CD14-positive monocyte (primary cell): ENCODE data around the gene CSTPP1. TPM values are rescaled to one million over a fixed set of nuclear protein-coding genes. Genes with fewer than 3 reads are reported as not detected.

ENCODE experiments used
- DNase-seq, 3 donors: peaks; one replicate each; pipeline ENCODE4 v3.0.0-alpha.2; 2011 to 2022
- H2AFZ ChIP-seq: 2 replicates; pipeline ENCODE4 v1.6.0; 2012; ENCODE audit warnings: mild to moderate bottlenecking, low read depth, low read length, inconsistent platforms; ENCODE audit not compliant: insufficient read depth, poor library complexity, severe bottlenecking
- H3K27ac ChIP-seq, 2 donors: 1 replicate in 1 of 2; 2 replicates in 1 of 2; pipeline ENCODE4 v1.5.1; 2012 to 2013; ENCODE audit warnings: low read length in 2 of 2, control low read depth in 1 of 2, inconsistent platforms in 1 of 2, low read depth in 1 of 2, mild to moderate bottlenecking in 1 of 2
- H3K27me3 ChIP-seq, 2 donors: one replicate each; pipeline versions ENCODE4 v1.6.0 to v1.6.1; 2011 to 2013; ENCODE audit warnings: low read length in 2 of 2; ENCODE audit not compliant: control insufficient read depth in 2 of 2, insufficient read depth in 2 of 2
- H3K36me3 ChIP-seq, 2 donors: replicated peaks in 1 of 2; 1 replicate in 1 of 2; 2 replicates in 1 of 2; pipeline versions ENCODE4 v1.5.1 to v1.6.1; 2012 to 2013; ENCODE audit warnings: low read length in 2 of 2, control low read depth in 1 of 2, inconsistent platforms in 1 of 2, mild to moderate bottlenecking in 1 of 2; ENCODE audit not compliant: insufficient read depth in 2 of 2, control insufficient read depth in 1 of 2
- H3K4me1 ChIP-seq, 2 donors: 1 replicate in 1 of 2; 2 replicates in 1 of 2; pipeline versions ENCODE4 v1.5.1 to v1.6.1; 2012 to 2013; ENCODE audit warnings: low read length in 2 of 2, control low read depth in 1 of 2, inconsistent platforms in 1 of 2, mild to moderate bottlenecking in 1 of 2, moderate library complexity in 1 of 2; ENCODE audit not compliant: insufficient read depth in 2 of 2, control insufficient read depth in 1 of 2
- H3K4me2 ChIP-seq: replicated peaks from 2 replicates; pipeline ENCODE3; 2012; ENCODE audit warnings: low read length, moderate library complexity, mild to moderate bottlenecking; ENCODE audit not compliant: poor library complexity, severe bottlenecking; ENCODE audit errors: extremely low read depth
- H3K4me3 ChIP-seq, 3 experiments: fragments of 200-600 bp in 1 of 3; sonication (generic) in 1 of 3; replicated peaks in 1 of 3; 1 replicate in 2 of 3; 2 replicates in 1 of 3; pipeline ENCODE4 v1.5.1; 2011 to 2013; ENCODE audit warnings: low read length in 3 of 3, mild to moderate bottlenecking in 3 of 3, control low read depth in 2 of 3, low read depth in 2 of 3, inconsistent platforms in 1 of 3, moderate library complexity in 1 of 3
- H3K79me2 ChIP-seq: 2 replicates; pipeline ENCODE4 v1.6.0; 2012; ENCODE audit warnings: mild to moderate bottlenecking, control low read depth, inconsistent platforms, low read length, moderate library complexity; ENCODE audit not compliant: insufficient read depth
- H3K9ac ChIP-seq: 2 replicates; pipeline ENCODE4 v1.6.0; 2017; ENCODE audit warnings: low read length, mild to moderate bottlenecking; ENCODE audit not compliant: insufficient read depth, poor library complexity, severe bottlenecking
- H3K9me3 ChIP-seq, 2 donors: replicated peaks in 1 of 2; 1 replicate in 1 of 2; 2 replicates in 1 of 2; pipeline versions ENCODE4 v1.5.1 to v1.6.1; 2012 to 2013; ENCODE audit warnings: low read length in 2 of 2, control low read depth in 1 of 2; ENCODE audit not compliant: control insufficient read depth in 1 of 2, insufficient read depth in 1 of 2
- H4K20me1 ChIP-seq: 2 replicates; pipeline ENCODE4 v1.6.0; 2012; ENCODE audit warnings: mild to moderate bottlenecking, low read length, control low read depth, moderate library complexity; ENCODE audit not compliant: insufficient read depth
- H3K27ac Mint-ChIP-seq, 7 donors: one replicate each; pipeline ENCODE4 v1.8.0; 2020; ENCODE audit warnings: mild to moderate bottlenecking in 7 of 7, mixed read lengths in 7 of 7, moderate library complexity in 6 of 7, inconsistent platforms in 2 of 7
- H3K27me3 Mint-ChIP-seq, 3 donors: one replicate each; pipeline ENCODE4 v1.8.0; 2021 to 2022; ENCODE audit warnings: low read depth in 3 of 3, mild to moderate bottlenecking in 3 of 3, mixed read lengths in 3 of 3, moderate library complexity in 3 of 3, inconsistent platforms in 1 of 3
- H3K36me3 Mint-ChIP-seq, 2 donors: one replicate each; pipeline ENCODE4 v1.8.0; 2020; ENCODE audit warnings: mixed read lengths in 2 of 2, inconsistent platforms in 1 of 2, mild to moderate bottlenecking in 1 of 2
- H3K4me1 Mint-ChIP-seq: one replicate; pipeline ENCODE4 v1.8.0; 2020; ENCODE audit warnings: mild to moderate bottlenecking, mixed read lengths
- H3K4me3 Mint-ChIP-seq, 2 donors: one replicate each; pipeline ENCODE4 v1.8.0; 2020; ENCODE audit warnings: mild to moderate bottlenecking in 2 of 2, mixed read lengths in 2 of 2, moderate library complexity in 1 of 2
- H3K9me3 Mint-ChIP-seq, 7 donors: one replicate each; pipeline ENCODE4 v1.8.0; 2020 to 2022; ENCODE audit warnings: mixed read lengths in 7 of 7, mild to moderate bottlenecking in 6 of 7, moderate library complexity in 6 of 7, inconsistent platforms in 2 of 7
- CTCF ChIP-seq: fragments of 200-600 bp; IDR thresholded peaks from one replicate; pipeline ENCODE4 v1.8.0; 2022; ENCODE audit warnings: antibody characterized with exemption, mild to moderate bottlenecking
- WGBS: methylation state at CpG from one replicate; pipeline ENCODE4 v1.1.5; 2013; ENCODE audit warnings: missing lambda C conversion rate; ENCODE audit not compliant: insufficient coverage; 5-methylcytosine and 5-hydroxymethylcytosine counted together
- intact Hi-C, 2 donors: fragments of 100-400 bp; cut with micrococcal nuclease; formaldehyde crosslinking; loops; one replicate each; pipeline versions ENCODE4 v1.15.0 to v1.15.1; 2023
- polyA plus RNA-seq, 3 donors: library from polyadenylated mRNA; depleted of rRNA in 1 of 3; unstranded in 2 of 3; stranded (reverse) in 1 of 3; fragments of 300-500 nt in 2 of 3; fragments of >200 nt in 1 of 3; fragmentation: Illumina TruSeq in 2 of 3; gene quantifications; 1 replicate in 2 of 3; 2 replicates in 1 of 3; pipeline ENCODE4 v1.2.3, GENCODE V29; 2012 to 2021

Gene CSTPP1
- polyA plus RNA-seq, 3 donors: 4.5 to 6.5 (median 5.9) TPM

- peaks cover 0 to 1% (median 0%) of the 10 kb centered on the region in 3 donors for H3K27me3 Mint-ChIP-seq
- Histone ChIP-seq H2AFZ (no peak overlapping the region), H3K27me3 (no peaks in the 10 kb centered on the region), H3K4me2 (no peak overlapping the region), H3K36me3 (no peaks in the 10 kb centered on the region), H3K9ac (no peak overlapping the region), H3K9me3 (no peaks in the 10 kb centered on the region), H3K4me1 (peaks cover 4 to 6% of the 10 kb centered on the region in 2 donors), H3K79me2 (no peaks in the 10 kb centered on the region), H3K4me3 (no peak overlapping the region), H4K20me1 (no peaks in the 10 kb centered on the region), H3K27ac (no peak overlapping the region)
- H3K4me3 Mint-ChIP-seq: no peak overlapping the region
- no peak for DNase-seq
- no peaks in the 10 kb centered on the region for H3K36me3 Mint-ChIP-seq
- 80% methylated on average over 2 of the region's 7 CpGs for WGBS
- peaks cover 0 to 1% (median 0%) of the 10 kb centered on the region in 7 donors for H3K9me3 Mint-ChIP-seq
- no peak for TF ChIP-seq CTCF
- no peak overlapping the region for H3K27ac Mint-ChIP-seq
- intact Hi-C loops: no loop called here
- peaks cover 14% of the 10 kb centered on the region for H3K4me1 Mint-ChIP-seq
These were observed 40.7 kb downstream of the CSTPP1 start for GRCh38 chr11:46977038-46977813.

GRCh38 chr11:46978005-46978491, 41.5 kb downstream of the CSTPP1 start:
- Mint-ChIP-seq H3K9me3 (peaks cover 0 to 1% (median 0%) of the 10 kb centered on the region in 7 donors), H3K36me3 (no peaks in the 10 kb centered on the region)

More at GRCh38 chr11:46978005-46978491, 41.5 kb downstream of the CSTPP1 start:
- Mint-ChIP-seq H3K4me3 (no peak overlapping the region), H3K27me3 (peaks cover 0 to 1% (median 0%) of the 10 kb centered on the region in 3 donors), H3K4me1 (peaks cover 7% of the 10 kb centered on the region), H3K27ac (no peak overlapping the region)
- H3K9me3 ChIP-seq: no peaks in the 10 kb centered on the region
- H3K36me3 ChIP-seq: no peaks in the 10 kb centered on the region
- H2AFZ ChIP-seq: no peak overlapping the region
- no peak for DNase-seq
- WGBS: no CpG with 5 or more reads among the region's 1 CpG
- H3K9ac ChIP-seq: no peak overlapping the region
- H3K4me3 ChIP-seq: no peak overlapping the region
- H3K79me2 ChIP-seq: no peaks in the 10 kb centered on the region
- TF ChIP-seq CTCF: no peak
- intact Hi-C loops: no loop called here
- no peaks in the 10 kb centered on the region for H4K20me1 ChIP-seq
- no peak overlapping the region for H3K27ac ChIP-seq
- no peaks in the 10 kb centered on the region for H3K4me1 ChIP-seq
- H3K27me3 ChIP-seq: no peaks in the 10 kb centered on the region
- H3K4me2 ChIP-seq: no peak overlapping the region
